ENCODE data around the gene C5orf22.
"Not testable (repeated sequence)": the region's sequence is repeated elsewhere in the genome, so short reads cannot be mapped to it uniquely, and the experiment has no call there.

The C5orf22 gene

DNA sequence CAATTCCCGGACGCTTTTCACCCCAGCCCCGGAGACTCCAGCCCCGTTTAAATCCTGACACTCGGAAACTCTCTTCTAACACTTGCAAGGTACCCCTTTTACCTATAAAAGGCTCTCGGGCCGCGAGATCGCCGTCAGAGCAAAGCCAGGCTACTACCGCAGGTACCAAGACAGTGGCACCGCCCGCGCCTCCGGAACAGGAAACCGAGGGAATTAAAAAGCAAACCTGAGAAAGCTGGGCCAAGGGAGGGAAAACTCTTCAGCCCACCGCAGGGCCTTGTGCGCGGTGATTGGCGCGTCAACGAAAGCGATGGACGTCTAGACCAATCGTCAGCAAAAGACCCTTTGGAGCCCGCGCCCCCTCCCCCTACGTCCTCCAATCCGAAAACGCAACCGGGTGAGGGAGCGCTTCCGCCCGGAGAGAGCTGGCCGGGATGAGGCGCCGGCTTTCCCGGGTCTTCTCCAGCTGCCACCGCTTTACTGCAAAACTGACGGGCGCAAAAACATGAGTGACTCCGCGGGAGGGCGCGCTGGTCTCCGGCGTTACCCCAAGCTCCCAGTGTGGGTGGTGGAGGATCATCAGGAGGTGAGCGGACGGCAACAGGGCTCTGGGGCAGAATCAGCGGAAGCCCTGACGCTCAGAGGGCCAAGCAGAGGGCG is at the start of gene C5orf22, which contains the start of gene DROSHA:
TSS of gene C5orf22 (plus strand) at position 414 of the 660 bp plus-strand sequence. CDS start at position 506, 92 bp downstream.
TSS of gene DROSHA (minus strand) at position 206 of the 660 bp plus-strand sequence. CDS start 3,034 bp downstream, outside the sequence.
- DNase-seq (ENCODE audit: extremely low spot score, insufficient read length, low read depth) (peak; percentile 84), FAIRE-seq (peak; percentile 90)

DNA sequence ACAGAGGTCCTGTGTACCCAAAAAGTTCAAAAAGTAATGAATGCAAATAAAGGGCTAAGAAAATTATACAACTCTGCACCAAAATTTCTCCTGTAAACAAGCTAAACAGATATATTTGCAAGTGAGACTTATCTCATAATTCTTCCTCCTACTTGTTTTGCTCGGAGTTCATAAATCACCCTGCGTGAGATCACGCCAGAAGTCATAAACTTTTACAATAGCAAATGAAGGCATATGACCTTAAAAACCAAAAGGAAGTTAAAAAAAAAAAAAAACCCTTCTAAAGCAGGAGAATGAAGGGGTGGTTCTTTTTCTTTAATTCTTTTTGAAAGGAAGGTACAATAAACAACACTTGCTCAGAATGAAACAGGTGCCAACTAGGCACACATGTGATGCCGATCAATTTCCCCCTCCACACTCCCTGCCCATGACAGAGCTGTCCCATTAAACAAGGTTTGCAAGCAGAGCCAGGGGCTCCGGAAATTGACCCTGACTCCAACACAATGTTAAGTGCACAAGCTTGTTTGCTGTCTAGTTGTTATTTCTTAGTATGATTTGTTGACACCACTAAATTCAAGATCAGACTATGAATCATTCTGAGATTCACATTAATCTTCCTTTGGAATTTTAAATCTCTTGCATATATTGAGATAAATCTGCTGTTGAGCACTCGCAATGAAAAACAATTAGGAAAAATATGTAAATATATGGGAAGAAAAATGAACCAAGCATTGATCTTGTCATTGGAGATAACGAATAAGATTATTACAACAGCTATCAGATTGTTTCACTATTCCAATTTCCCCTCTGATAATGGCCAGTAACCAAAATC is 46.5 kb upstream of the C5orf22 start:
- no peak for DNase-seq (ENCODE audit: extremely low spot score, insufficient read length, low read depth)
- FAIRE-seq: no peak

DNA sequence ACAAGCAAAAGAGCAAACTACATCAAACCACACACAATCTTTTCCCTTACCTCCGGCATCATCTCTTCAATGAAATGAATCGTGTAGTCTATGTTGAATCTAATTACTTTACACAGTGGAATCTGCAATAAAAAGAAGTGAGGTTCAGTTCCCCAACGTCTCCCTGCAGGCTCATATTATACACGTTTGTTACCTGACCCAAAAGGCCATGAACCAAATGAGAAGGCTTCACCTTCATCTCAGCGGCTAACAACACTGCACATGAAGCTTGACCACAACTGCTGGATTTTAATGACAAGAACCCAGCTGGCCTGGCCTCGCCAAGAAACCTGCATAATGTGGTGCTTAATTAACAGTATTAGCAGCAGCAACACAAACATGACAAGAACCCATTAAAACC is 45.7 kb upstream of the C5orf22 start:
- FAIRE-seq (no peak), DNase-seq (ENCODE audit: extremely low spot score, insufficient read length, low read depth) (no peak)

DNA sequence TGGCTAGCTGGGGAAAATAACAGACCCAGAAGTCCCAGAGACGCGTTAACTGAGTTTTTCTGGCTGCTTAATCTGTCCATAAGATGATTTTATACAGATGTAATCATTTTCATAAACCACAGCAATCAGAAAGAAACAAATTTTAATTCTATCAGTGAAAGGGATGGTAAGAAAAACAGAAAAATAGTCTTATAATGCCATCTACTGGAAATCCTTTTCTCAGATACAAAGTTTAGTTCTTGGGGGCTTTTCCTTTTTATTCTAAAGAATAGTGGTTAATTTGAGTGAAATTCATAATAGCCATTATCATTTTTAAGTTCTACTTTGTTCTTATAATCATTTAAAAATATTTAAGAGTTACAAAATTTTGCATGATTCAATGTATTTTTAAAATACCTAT is 44.6 kb upstream of the C5orf22 start:
- no peak for FAIRE-seq
- no peak for DNase-seq (ENCODE audit: extremely low spot score, insufficient read length, low read depth)

DNA sequence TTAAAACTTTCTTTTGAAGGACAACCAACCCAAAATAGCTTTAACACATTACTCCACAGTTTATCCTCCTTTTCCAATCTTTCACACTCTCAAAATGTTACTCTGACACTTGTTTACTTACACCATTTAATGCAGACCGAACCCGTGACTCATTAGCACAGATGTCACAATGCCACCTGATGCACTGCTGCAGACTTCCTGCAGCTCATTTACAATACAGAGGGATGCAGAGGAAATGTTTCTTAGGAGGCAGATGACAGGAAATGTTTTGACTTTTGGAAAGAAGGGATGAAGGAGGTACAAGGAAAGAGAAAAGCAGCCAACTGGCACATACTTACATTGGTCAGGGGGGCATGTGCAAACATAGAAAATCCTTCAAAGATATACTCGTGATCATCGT is 39.2 kb upstream of the C5orf22 start:
- no peak for FAIRE-seq
- no peak for DNase-seq (ENCODE audit: extremely low spot score, insufficient read length, low read depth)

DNA sequence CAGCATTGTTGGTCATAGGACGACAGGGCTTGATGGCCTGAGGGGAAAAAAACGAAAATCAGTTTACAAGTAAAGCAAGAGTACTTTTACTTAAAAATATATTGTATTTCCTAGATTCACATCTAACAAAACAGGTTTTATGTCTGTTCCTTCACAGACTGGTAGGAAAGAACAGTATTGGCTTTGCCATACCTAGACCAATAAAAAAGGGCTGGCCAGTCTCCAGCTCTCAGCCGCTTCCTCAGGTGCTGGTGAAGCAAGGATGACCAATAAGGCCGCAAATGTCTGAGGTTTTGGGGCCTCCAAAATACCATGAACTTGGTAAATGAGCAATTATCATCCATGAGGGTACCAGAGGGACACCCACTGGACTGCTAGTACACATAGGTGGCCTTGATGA is 36.8 kb upstream of the C5orf22 start:
- DNase-seq (ENCODE audit: extremely low spot score, insufficient read length, low read depth) (no peak), FAIRE-seq (no peak)

DNA sequence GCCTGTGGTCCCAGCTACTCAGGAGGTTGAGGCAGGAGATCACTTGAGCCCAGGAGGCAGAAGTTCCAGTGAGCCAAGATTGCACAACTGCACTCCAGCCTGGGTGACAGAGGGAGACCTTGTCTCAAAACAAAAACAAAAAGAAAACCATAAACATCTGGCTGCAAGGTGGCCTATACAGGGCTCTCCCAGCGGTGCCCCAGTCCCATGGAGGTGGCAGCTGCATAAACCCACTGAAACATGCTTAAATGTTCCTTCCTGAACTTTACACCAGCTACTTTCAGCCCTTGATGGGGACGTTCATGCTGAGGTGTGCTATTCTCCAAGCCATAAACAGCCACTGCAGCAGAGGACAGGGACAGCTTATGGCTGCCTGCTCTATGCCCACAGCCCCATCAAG is 35.8 kb upstream of the C5orf22 start:
- FAIRE-seq (no peak), DNase-seq (ENCODE audit: extremely low spot score, insufficient read length, low read depth) (no peak)

DNA sequence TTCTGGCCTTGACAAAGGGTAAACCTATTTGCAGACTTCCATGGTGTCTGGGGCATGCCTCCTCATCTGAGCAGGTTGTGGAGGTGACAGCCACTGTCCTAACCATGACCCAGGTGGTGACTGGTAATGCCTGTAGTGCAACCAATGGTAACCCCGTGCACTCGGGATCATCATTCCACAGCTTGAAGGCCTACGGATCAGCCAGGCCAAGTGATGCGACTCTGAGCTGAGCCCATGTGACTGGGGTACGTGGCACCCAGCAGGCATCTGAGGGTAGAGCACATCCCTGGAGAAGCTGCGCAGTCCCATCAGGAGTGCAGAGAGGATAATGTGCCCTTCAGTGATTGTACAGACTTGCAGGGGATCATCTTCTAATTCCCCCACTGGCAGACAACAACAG is 35.2 kb upstream of the C5orf22 start:
- DNase-seq (ENCODE audit: extremely low spot score, insufficient read length, low read depth) (no peak), FAIRE-seq (no peak)

DNA sequence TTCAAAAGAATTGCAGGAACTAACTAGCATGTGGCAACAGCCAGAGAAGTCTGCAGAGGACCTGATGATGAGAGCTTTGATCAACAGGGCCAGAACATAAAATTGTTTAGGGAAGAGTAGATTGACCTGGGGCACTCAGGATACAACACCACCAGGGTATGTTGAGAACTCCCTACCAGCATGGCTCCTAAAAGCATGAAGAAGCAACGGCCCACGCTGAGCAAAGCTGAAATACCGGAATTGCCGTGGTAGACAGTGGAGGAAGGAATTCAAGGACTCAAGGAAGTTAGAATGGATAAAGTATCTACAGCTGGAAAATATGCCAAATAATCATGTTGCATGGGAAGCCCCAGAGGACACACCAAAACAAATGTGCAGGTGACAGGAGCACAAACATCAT is 31.8 kb upstream of the C5orf22 start:
- DNase-seq (ENCODE audit: extremely low spot score, insufficient read length, low read depth) (no peak), FAIRE-seq (no peak)

DNA sequence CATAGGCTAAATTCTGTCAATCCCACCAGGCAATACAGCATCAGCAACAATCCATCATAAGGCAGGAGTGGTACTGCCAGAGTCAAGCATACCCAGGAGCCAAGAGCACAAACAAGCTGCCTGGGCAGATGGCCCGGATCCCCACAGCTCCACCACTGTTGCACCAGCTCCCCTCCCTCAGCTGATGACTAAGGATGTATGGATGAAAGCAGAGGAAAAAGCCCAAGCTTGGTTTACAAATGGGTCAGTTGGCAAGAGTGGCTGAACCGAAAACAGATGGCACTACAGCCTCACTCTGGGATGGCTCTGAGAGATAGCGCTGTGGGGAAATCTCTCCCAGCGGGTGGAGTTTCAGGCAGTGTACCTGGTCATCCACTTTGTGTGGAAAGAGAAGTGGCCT is 29.6 kb upstream of the C5orf22 start:
- FAIRE-seq (no peak), DNase-seq (ENCODE audit: extremely low spot score, insufficient read length, low read depth) (no peak)

DNA sequence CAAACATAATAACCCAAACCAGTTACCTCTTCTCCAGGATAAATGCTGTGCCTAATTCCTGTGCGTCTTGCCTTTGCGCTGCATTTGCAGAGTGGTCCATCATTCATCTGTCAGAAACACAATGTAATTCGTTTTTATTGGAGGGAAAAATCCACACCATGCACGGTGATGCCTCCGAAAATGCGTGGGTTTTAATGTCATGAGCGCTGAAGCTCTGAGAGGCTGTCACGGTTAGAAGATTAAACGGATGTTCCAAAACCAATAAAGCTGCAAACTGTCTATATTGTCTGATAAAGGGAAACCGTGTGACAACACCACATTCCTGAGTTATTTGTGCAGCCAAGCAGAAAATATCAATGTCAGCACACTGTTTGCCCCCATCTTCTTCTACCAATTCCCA is 27.6 kb upstream of the C5orf22 start:
- DNase-seq (ENCODE audit: extremely low spot score, insufficient read length, low read depth): no peak
- FAIRE-seq: no peak

DNA sequence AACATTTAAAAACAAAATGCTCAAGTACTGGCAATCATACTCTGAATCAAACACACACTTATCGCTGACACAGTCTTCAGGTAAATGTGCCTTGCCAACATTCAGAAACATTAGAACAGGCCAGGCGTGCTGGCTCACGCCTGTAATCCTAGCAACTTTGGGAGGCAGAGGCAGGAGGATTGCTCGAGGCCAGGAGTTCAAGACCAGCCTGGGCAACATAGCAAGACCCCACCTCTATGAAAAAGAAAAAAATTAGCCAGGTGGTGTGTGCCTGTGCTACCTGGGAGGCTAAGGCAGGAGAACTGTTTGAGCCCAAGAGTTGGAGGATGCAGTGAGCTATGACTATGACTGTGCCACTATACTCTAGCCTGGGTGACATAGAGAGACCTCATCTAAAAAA is 20.8 kb upstream of the C5orf22 start:
- DNase-seq (ENCODE audit: extremely low spot score, insufficient read length, low read depth) (no peak), FAIRE-seq (no peak)

DNA sequence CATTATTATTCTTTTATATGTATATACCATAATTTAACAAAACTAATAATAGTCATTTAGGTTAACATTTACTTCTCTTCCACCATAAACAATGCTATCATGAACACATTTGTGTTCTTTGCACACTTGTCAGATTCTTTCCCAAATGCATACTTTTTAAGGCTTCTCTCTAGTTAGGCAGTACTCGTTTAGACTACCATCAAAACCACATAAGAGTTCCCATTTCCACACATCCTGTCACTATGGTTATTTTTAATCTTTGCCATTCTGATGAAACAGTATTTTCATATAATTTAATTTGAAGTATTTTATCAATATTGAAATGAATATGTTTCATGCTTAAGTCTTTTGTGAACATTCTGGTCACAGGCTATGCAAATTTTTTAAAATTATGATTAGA is 15.3 kb upstream of the C5orf22 start:
- FAIRE-seq (no peak), DNase-seq (ENCODE audit: extremely low spot score, insufficient read length, low read depth) (no peak)

DNA sequence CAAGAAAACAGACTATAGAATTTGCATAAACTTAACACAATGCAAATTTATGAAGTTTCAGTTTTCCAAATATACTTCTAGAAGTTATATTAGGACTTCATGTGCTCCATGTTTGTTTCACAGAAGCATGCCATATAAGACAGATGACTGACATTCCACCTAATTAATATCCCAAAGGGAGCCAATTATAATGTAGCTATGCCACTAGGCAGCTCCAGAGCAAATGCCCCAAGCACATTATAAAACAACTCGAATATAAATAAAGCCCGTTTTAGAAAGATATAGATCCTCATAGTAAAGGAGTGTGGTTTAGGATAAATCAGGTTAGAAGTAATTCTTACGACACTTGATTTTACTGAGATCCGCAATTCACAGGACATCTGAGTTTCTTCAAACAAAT is 9.1 kb upstream of the C5orf22 start:
- DNase-seq (ENCODE audit: extremely low spot score, insufficient read length, low read depth): no peak
- no peak for FAIRE-seq

DNA sequence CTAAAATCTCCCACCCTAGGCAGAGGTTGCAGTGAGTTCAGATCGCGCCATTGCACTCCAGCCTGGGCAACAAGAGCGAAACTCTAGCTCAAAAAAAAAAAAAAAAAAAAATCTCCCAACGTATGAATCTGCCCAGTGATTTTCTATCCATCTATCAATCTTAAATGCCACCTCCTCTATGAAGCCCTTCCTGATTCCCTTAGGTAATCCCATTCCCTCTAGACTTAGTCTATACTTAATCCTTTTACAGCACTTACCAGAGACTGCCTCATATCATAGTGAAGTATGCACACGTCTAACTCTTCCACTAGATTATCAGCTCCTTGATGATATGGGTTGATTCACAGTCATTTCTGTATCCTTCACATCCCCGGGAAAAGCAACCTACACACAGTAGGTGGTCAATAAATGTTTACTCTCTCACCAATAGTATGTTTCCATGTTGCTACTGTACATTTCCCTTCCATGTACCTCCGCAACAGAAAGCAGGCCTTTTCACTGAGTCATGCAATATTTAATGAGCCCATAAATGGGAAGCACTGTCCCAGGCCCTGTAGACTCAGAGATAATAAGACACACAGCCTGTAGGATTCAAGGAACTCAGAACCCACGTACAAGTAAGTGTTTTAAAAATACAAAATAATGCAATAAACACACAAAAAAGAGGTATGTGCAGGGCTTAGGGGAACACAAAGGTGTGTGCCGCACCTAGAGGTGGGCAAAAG is 1.4 kb upstream of the C5orf22 start:
- no peak for FAIRE-seq
- no peak for DNase-seq (ENCODE audit: extremely low spot score, insufficient read length, low read depth)

DNA sequence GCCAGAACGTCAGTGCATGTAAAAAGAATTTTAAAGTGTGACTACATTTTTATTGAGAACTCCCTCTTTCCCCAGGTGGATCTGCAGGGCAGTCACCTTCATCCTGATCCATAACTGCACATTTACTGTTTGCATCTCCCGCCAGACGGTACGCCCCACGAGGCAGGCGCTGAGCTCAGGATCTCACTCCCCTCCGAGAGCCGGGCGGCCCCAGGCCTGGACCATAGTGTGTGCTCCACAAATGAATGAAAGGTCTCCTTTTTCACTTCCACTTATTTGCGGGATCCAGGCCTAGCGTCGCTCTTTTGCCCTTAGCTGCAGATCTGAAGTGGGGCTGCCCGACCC is 586 bp upstream of the C5orf22 start:
- no peak for DNase-seq (ENCODE audit: extremely low spot score, insufficient read length, low read depth)
- no peak for FAIRE-seq

DNA sequence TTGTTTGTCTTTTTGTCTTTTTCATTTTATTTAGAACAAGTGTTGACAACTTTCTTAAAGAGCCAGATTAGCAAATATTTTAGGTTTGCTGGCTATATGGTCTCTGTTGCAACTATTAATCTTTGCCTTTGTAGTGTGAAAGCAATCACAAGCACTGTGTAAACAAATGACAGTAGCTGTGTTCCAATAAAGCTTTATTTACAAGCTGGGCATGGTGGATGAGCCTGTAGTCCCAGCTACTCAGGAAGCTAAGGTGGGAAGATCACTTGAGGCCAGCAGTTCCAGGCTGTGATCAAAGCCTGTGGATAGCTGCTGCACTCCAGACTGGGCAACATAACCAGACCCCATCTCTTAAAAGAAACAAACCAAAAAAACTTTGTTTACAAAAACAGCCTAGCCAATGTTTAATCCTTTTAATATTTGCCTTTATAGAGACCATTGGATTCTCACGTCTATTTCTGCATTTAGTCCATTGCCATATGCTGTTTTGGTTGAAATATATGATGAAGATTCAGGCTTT is 2.5 kb downstream of the C5orf22 start:
- no peak for FAIRE-seq
- DNase-seq (ENCODE audit: extremely low spot score, insufficient read length, low read depth): no peak

DNA sequence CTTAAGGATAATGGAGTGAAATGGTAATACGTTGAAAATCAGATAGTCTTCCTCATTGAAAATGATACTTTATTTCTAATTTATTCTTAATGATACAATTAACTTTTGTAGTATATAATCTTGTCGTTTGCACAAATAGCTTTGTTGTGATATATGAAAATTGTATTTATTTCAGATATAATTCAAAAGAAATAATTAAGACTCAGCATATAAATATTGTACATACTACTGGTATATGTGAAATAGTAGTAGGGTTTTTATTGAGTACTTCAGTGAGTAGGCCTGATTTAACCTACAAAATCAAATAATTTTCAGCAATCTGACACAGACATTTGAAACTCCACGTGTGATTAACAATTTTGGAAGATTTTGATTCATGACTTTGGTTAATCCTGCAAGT is 4.8 kb downstream of the C5orf22 start:
- no peak for DNase-seq (ENCODE audit: extremely low spot score, insufficient read length, low read depth)
- FAIRE-seq: no peak

DNA sequence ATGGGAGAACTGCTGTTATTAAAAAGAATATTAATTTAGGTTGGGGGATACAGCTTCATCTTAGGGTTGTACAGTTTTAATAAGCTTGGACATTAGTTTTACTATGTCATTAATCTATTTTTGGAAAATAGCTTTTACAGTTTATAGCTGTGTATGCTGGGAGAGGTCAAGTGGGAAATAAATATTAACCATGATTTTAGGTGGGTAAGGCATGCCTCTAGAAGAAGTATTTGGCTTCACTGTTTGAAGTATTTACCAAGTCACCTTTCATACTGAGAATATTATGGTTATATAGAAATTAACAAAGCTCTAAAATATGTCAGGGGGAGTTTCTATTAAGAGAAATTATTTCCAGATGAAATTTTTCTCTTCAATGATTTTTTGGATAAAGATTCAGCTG is 5.2 kb downstream of the C5orf22 start:
- DNase-seq (ENCODE audit: extremely low spot score, insufficient read length, low read depth) (no peak), FAIRE-seq (peak; percentile 15)

DNA sequence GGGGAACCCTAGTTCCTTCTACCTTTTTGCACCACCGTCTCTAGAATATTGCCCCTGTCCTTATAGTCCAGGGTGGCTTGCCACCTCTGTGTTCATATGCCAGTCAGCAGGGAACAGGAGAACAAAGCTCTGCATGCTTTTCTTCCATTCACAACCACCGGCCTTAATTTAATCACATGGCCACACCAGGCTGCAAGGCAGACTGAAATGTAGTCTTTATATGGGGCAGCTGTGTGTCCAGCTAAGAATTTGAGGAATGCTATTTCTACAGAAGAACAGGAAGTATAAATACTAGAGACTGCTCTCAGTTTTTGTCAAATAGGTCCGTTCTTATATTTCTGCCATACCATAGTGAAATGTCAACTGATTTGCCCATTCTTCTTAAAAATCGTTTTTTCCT is 5.8 kb downstream of the C5orf22 start:
- DNase-seq (ENCODE audit: extremely low spot score, insufficient read length, low read depth) (no peak), FAIRE-seq (no peak)

DNA sequence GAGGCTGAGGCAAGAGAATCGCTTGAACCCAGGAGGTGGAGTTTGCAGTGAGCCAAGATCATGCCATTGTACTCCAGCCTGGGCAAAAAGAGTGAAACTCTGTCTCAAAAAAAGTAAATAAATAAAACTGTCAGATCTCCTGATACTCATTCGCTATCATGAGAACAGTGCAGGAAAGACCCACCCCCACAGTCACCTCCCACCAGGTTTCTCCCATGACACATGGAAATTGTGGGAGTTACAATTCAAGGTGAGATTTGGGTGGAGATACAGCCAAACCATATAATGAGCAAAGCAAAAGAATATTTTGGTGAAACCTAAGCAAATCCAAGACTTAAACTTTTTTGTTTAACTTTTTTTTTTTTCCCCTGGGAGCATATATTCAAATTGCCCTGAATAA is 17.0 kb downstream of the C5orf22 start:
- not testable (repeated sequence) for DNase-seq (ENCODE audit: extremely low spot score, insufficient read length, low read depth); FAIRE-seq
